Measurements from ENCODE around the gene RYK.

GRCh38 chr3:134132961-134133360, 117.7 kb downstream of the RYK start:
- TF ChIP-seq GATA2 (IDR thresholded peaks at IDR 0.05; ENCODE audit: low read depth, low read length) (no peak), GATA3 (IDR thresholded peaks at IDR 0.05; ENCODE audit: low read depth, low read length) (no peak)

Measured in SH-SY5Y (cell line).